Measurements from ENCODE around the gene ZBTB45.
A peak's percentile ranks its signal among the peaks of the same experiment; 100 is the strongest.

DNA sequence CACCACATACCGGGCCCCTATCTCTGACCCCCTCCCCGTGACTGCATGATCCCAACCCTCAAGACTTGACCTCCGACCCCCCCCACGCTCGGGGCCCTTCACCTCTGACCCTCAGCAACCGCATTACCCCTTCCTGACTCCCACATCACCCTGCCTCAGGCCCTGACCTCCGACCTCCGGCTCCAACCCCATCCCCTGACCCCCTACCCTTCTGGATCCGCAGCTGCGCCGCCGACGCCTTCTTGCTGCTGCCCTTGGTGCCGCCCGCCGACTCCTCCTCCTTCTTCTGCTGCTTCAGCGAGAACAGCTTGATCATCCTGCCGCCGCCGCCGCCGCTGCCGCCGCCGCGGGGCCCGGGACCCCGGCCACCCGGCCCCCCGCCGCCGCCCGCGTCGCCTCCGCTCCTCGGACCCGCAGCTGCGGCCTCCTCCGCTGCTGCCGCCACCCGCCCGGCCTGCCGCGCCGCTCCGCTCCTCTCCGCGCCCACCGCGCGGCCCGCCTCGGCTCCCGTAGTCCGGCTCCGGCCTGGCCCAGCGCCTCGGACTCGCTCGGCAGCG, 38.5 kb upstream of the ZBTB45 start, which contains the start of gene UBE2M:
- TF ChIP-seq, protein P1, sequence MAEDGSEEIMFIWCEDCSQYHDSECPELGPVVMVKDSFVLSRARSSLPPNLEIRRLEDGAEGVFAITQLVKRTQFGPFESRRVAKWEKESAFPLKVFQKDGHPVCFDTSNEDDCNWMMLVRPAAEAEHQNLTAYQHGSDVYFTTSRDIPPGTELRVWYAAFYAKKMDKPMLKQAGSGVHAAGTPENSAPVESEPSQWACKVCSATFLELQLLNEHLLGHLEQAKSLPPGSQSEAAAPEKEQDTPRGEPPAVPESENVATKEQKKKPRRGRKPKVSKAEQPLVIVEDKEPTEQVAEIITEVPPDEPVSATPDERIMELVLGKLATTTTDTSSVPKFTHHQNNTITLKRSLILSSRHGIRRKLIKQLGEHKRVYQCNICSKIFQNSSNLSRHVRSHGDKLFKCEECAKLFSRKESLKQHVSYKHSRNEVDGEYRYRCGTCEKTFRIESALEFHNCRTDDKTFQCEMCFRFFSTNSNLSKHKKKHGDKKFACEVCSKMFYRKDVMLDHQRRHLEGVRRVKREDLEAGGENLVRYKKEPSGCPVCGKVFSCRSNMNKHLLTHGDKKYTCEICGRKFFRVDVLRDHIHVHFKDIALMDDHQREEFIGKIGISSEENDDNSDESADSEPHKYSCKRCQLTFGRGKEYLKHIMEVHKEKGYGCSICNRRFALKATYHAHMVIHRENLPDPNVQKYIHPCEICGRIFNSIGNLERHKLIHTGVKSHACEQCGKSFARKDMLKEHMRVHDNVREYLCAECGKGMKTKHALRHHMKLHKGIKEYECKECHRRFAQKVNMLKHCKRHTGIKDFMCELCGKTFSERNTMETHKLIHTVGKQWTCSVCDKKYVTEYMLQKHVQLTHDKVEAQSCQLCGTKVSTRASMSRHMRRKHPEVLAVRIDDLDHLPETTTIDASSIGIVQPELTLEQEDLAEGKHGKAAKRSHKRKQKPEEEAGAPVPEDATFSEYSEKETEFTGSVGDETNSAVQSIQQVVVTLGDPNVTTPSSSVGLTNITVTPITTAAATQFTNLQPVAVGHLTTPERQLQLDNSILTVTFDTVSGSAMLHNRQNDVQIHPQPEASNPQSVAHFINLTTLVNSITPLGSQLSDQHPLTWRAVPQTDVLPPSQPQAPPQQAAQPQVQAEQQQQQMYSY (CRISPR knock-in tag; IDR thresholded peaks at IDR 0.05): no peak
- TF ChIP-seq, protein P2, sequence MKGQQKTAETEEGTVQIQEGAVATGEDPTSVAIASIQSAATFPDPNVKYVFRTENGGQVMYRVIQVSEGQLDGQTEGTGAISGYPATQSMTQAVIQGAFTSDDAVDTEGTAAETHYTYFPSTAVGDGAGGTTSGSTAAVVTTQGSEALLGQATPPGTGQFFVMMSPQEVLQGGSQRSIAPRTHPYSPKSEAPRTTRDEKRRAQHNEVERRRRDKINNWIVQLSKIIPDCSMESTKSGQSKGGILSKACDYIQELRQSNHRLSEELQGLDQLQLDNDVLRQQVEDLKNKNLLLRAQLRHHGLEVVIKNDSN (CRISPR knock-in tag; IDR thresholded peaks at IDR 0.05): no peak
- TF ChIP-seq, protein P3, sequence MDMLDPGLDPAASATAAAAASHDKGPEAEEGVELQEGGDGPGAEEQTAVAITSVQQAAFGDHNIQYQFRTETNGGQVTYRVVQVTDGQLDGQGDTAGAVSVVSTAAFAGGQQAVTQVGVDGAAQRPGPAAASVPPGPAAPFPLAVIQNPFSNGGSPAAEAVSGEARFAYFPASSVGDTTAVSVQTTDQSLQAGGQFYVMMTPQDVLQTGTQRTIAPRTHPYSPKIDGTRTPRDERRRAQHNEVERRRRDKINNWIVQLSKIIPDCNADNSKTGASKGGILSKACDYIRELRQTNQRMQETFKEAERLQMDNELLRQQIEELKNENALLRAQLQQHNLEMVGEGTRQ (CRISPR knock-in tag; IDR thresholded peaks at IDR 0.05): 0 out of 2 replicates have a peak, but pooled peaks have one; percentile 25
- TF ChIP-seq, protein P4, sequence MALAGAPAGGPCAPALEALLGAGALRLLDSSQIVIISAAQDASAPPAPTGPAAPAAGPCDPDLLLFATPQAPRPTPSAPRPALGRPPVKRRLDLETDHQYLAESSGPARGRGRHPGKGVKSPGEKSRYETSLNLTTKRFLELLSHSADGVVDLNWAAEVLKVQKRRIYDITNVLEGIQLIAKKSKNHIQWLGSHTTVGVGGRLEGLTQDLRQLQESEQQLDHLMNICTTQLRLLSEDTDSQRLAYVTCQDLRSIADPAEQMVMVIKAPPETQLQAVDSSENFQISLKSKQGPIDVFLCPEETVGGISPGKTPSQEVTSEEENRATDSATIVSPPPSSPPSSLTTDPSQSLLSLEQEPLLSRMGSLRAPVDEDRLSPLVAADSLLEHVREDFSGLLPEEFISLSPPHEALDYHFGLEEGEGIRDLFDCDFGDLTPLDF (CRISPR knock-in tag; IDR thresholded peaks at IDR 0.05): no peak
- TF ChIP-seq JUN (CRISPR knock-in tag; IDR thresholded peaks at IDR 0.05) (no peak), CBFB (CRISPR knock-in tag; IDR thresholded peaks at IDR 0.05; ENCODE audit: low read depth) (no peak), ETV6 (CRISPR knock-in tag; IDR thresholded peaks at IDR 0.05) (no peak), TEAD4 (CRISPR knock-in tag; IDR thresholded peaks at IDR 0.05) (no peak)
- TF ChIP-seq, protein P5, sequence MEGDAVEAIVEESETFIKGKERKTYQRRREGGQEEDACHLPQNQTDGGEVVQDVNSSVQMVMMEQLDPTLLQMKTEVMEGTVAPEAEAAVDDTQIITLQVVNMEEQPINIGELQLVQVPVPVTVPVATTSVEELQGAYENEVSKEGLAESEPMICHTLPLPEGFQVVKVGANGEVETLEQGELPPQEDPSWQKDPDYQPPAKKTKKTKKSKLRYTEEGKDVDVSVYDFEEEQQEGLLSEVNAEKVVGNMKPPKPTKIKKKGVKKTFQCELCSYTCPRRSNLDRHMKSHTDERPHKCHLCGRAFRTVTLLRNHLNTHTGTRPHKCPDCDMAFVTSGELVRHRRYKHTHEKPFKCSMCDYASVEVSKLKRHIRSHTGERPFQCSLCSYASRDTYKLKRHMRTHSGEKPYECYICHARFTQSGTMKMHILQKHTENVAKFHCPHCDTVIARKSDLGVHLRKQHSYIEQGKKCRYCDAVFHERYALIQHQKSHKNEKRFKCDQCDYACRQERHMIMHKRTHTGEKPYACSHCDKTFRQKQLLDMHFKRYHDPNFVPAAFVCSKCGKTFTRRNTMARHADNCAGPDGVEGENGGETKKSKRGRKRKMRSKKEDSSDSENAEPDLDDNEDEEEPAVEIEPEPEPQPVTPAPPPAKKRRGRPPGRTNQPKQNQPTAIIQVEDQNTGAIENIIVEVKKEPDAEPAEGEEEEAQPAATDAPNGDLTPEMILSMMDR (IDR thresholded peaks at IDR 0.05): no peak

Measured in WTC11 (cell line).